HUES48 (cell line): ENCODE data around the gene TSPAN15.
"Not testable (repeated sequence)": the region's sequence is repeated elsewhere in the genome, so short reads cannot be mapped to it uniquely, and the experiment has no call there.

Experiments used
- H3K27ac ChIP-seq: one replicate; pipeline ENCODE4 v1.7.0; 2013; ENCODE audit warnings: low read depth, low read length, inconsistent platforms
- H3K27me3 ChIP-seq: 2 replicates; pipeline ENCODE4 v1.6.1; 2013; ENCODE audit warnings: mild to moderate bottlenecking, low read length; ENCODE audit not compliant: control insufficient read depth, insufficient read depth
- H3K36me3 ChIP-seq: 2 replicates; pipeline ENCODE4 v1.6.1; 2013; ENCODE audit warnings: low read length; ENCODE audit not compliant: control insufficient read depth, insufficient read depth
- H3K4me1 ChIP-seq: 2 replicates; pipeline ENCODE4 v1.6.1; 2013; ENCODE audit warnings: mild to moderate bottlenecking, low read length; ENCODE audit not compliant: control insufficient read depth, insufficient read depth
- H3K4me3 ChIP-seq: 2 replicates; pipeline ENCODE4 v1.5.1; 2013; ENCODE audit warnings: mild to moderate bottlenecking, low read depth, low read length
- H3K9ac ChIP-seq: 2 replicates; pipeline ENCODE4 v1.6.1; 2013; ENCODE audit warnings: mild to moderate bottlenecking, low read depth, low read length, moderate library complexity
- H3K9me3 ChIP-seq: 2 replicates; pipeline ENCODE4 v1.6.1; 2013; ENCODE audit warnings: low read length; ENCODE audit not compliant: control insufficient read depth, insufficient read depth

Gene TSPAN15

DNA sequence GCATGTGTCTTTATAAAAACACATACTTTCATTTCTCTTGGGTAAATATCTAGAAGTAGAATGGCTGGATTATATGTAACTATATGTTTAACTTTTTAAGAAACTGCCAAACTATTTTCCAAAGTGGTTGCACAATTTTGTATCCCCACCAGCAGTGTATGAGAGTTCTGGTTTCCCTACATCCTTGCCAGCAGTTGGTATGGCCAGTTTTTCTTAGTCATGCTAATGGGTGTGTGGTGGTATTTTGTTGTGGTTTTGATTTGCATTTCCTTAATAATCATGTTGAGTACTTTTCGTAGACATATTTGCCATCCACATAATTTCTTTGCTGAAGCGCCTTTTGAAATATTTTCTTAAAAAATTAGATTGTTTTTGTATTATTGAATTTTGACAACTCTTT, 61.6 kb downstream of the TSPAN15 start:
- Histone ChIP-seq H3K36me3 (no peaks in the 10 kb centered on the region), H3K4me3 (no peak overlapping the region), H3K27me3 (no peaks in the 10 kb centered on the region), H3K9ac (no peak overlapping the region), H3K4me1 (peaks cover 8% of the 10 kb centered on the region; the same call in 1 of the 2 replicates), H3K9me3 (no peaks in the 10 kb centered on the region), H3K27ac (no peak overlapping the region)

DNA sequence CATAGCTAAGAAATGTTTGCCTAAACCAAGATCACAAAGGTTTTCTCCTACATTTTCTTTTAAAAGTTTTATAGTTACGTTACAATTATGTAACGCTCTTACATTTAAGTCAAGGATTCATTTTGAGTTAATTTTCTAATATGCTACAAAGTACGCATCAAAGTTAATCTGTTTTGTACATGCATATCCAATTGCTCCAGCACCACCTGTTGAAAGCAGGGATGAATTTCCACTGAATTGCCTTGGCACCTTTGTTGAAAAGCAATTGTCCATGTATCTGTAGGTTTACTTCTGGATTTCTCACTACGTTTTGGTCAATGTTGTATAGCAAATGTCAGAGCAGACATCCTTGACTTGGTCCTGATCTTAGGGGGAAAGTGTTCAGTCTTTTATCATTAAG, 62.4 kb downstream of the TSPAN15 start:
- H3K36me3 ChIP-seq: no peaks in the 10 kb centered on the region
- no peaks in the 10 kb centered on the region for H3K27me3 ChIP-seq

GRCh38 chr10:69515699-69516259, 64.5 kb downstream of the TSPAN15 start:
- no peak overlapping the region for H3K9ac ChIP-seq
- no peaks in the 10 kb centered on the region for H3K9me3 ChIP-seq
- H3K27me3 ChIP-seq: no peaks in the 10 kb centered on the region
- peaks cover 8% of the 10 kb centered on the region; the same call in 1 of the 2 replicates for H3K4me1 ChIP-seq
- no peak overlapping the region for H3K4me3 ChIP-seq
- no peak overlapping the region for H3K27ac ChIP-seq
- no peaks in the 10 kb centered on the region for H3K36me3 ChIP-seq

More for the DNA sequence above, 62.4 kb downstream of the TSPAN15 start:
- Histone ChIP-seq H3K27ac (no peak overlapping the region), H3K4me3 (no peak overlapping the region), H3K4me1 (peaks cover 8% of the 10 kb centered on the region; the same call in 1 of the 2 replicates), H3K9ac (no peak overlapping the region), H3K9me3 (no peaks in the 10 kb centered on the region)

GRCh38 chr10:69516316-69516715, 65.1 kb downstream of the TSPAN15 start:
- no peak overlapping the region for H3K9ac ChIP-seq
- no peak overlapping the region for H3K4me3 ChIP-seq
- H3K4me1 ChIP-seq: peaks cover 8% of the 10 kb centered on the region; the same call in 1 of the 2 replicates
- no peak overlapping the region for H3K27ac ChIP-seq
- no peaks in the 10 kb centered on the region for H3K36me3 ChIP-seq
- no peaks in the 10 kb centered on the region for H3K27me3 ChIP-seq
- no peaks in the 10 kb centered on the region for H3K9me3 ChIP-seq

DNA sequence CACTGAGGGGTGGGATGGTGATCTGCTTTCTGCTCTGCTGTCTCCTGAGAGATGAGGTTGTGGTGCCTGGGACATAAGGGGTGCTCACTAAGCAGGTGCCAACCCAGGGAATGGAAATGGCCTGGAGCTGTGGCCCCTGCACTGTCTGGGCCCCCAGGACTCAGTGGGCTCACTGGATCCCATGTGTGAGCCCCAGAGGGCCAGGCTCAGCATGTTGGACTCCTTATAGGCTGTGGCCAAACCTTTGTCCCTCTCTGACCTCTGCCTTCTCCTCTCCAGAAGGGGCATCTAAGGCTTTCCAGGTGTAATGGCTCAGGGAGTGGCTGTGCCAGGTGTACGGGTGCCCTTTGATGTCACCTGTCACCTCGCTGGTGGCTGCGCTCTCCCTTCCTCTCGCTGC, 65.5 kb downstream of the TSPAN15 start:
- Histone ChIP-seq H3K9me3 (no peaks in the 10 kb centered on the region), H3K4me1 (peaks cover 8% of the 10 kb centered on the region; the same call in 1 of the 2 replicates), H3K36me3 (no peaks in the 10 kb centered on the region), H3K27me3 (no peaks in the 10 kb centered on the region), H3K9ac (no peak overlapping the region), H3K27ac (no peak overlapping the region), H3K4me3 (no peak overlapping the region)

GRCh38 chr10:69517271-69517848, 66.1 kb downstream of the TSPAN15 start:
- Histone ChIP-seq H3K36me3 (no peaks in the 10 kb centered on the region), H3K27ac (no peak overlapping the region), H3K9ac (no peak overlapping the region), H3K27me3 (no peaks in the 10 kb centered on the region), H3K4me3 (no peak overlapping the region), H3K9me3 (no peaks in the 10 kb centered on the region), H3K4me1 (peaks cover 8% of the 10 kb centered on the region; the same call in 1 of the 2 replicates)

DNA sequence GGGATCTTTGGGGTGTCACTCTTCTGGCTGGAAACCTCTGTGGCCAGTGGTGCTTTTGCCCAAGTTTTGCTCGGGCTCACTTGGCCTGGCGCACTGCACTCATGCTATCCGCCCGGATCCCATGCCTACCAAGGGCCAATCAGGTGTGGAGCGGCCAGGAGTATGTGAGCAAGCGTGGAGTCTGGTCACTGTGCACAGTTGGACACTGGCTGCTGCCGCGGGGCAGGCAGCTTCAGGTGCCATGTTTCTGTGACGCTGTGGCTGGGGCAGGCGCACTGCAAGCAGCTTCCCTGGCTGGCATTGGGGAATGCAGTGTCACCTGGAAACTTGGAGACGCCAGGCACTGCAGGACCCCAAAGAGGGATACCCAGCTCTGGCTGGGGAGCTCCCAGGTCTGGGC, 76.7 kb downstream of the TSPAN15 start:
- no peak overlapping the region for H3K27ac ChIP-seq
- H3K9ac ChIP-seq: no peak overlapping the region
- no peaks in the 10 kb centered on the region for H3K27me3 ChIP-seq
- no peak overlapping the region for H3K4me3 ChIP-seq
- H3K4me1 ChIP-seq: no peaks in the 10 kb centered on the region
- no peaks in the 10 kb centered on the region for H3K36me3 ChIP-seq
- no peaks in the 10 kb centered on the region for H3K9me3 ChIP-seq

GRCh38 chr10:69533658-69534057, 82.4 kb downstream of the TSPAN15 start:
- H3K36me3 ChIP-seq: no peaks in the 10 kb centered on the region
- H3K9ac ChIP-seq: no peak overlapping the region
- H3K27ac ChIP-seq: no peak overlapping the region
- H3K4me1 ChIP-seq: no peaks in the 10 kb centered on the region
- H3K27me3 ChIP-seq: peaks cover 6% of the 10 kb centered on the region; the same call in 1 of the 2 replicates
- H3K4me3 ChIP-seq: no peak overlapping the region
- no peaks in the 10 kb centered on the region for H3K9me3 ChIP-seq

DNA sequence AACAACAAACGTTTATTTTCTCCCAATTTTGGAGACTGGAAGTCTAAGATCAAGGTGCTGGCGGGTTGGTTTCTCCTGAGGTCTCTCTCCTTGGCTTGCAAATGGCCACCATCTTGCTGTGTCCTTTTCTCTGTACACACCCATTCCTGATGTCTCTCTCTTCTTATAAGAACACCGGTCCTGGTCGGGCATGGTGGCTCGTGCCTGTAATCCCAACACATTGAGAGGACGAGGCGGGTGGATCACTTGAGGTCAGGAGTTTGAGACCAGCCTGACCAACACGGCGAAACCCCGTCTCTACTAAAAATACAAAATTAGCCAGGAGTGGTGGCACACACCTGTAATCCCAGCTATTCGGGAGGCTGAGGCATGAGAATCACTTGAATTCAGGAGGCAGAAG, 85.3 kb downstream of the TSPAN15 start:
- H3K27ac ChIP-seq, H3K4me1 ChIP-seq, H3K9ac ChIP-seq, H3K36me3 ChIP-seq, H3K4me3 ChIP-seq, H3K27me3 ChIP-seq: not testable (repeated sequence)
- peaks cover 13% of the 10 kb centered on the region for H3K9me3 ChIP-seq

DNA sequence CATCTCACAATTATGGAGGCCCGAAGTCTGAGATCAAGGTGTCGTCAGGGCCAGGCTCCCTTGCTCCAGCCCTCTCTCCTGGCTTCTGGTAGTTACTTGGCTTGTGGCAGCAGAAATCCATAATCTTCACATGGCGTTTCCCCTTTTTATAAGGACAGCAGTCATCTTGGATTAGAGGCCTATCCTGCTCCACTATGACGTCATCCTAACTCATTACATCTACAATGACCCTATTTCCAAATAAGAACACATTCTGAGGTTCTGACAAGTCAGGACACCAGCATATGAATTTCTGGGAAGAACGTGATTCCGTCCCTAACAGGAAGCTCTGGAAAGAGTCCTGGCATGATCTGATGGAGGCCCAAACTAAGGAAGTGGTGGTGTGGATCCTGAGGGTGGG, 86.2 kb downstream of the TSPAN15 start:
- Histone ChIP-seq H3K27ac (no peak overlapping the region), H3K9me3 (peaks cover 18% of the 10 kb centered on the region), H3K4me1 (no peaks in the 10 kb centered on the region), H3K36me3 (no peaks in the 10 kb centered on the region), H3K27me3 (peaks cover 6% of the 10 kb centered on the region; the same call in 1 of the 2 replicates), H3K4me3 (no peak overlapping the region), H3K9ac (no peak overlapping the region)

- Histone ChIP-seq H3K27me3 (peaks cover 6% of the 10 kb centered on the region; the same call in 1 of the 2 replicates), H3K4me3 (no peak overlapping the region), H3K9ac (no peak overlapping the region), H3K9me3 (peaks cover 18% of the 10 kb centered on the region), H3K4me1 (no peaks in the 10 kb centered on the region), H3K36me3 (no peaks in the 10 kb centered on the region), H3K27ac (no peak overlapping the region)
Observed at GRCh38 chr10:69538461-69538860, 87.2 kb downstream of the TSPAN15 start.
